ENCODE measurements around the gene IL1RAPL2.

IL1RAPL2 gene

GRCh38 chrX:105463473-105463872 is 897.5 kb downstream of the IL1RAPL2 start:
- no peak for DNase-seq (ENCODE audit: low read depth)
- TF ChIP-seq CTCF (IDR thresholded peaks at IDR 0.05; ENCODE audit: control insufficient read depth, extremely low read depth, insufficient read depth): no peak
- H3K4me3 ChIP-seq (ENCODE audit: low read depth, low read length): no peak overlapping the region

GRCh38 chrX:105464618-105465017 is 898.6 kb downstream of the IL1RAPL2 start:
- H3K4me3 ChIP-seq (ENCODE audit: low read depth, low read length): no peak overlapping the region
- TF ChIP-seq CTCF (IDR thresholded peaks at IDR 0.05; ENCODE audit: control insufficient read depth, extremely low read depth, insufficient read depth): no peak
- DNase-seq (ENCODE audit: low read depth): no peak

- TF ChIP-seq CTCF (IDR thresholded peaks at IDR 0.05; ENCODE audit: control insufficient read depth, extremely low read depth, insufficient read depth): no peak
- no peak overlapping the region for H3K4me3 ChIP-seq (ENCODE audit: low read depth, low read length)
- no peak for DNase-seq (ENCODE audit: low read depth)
These were observed 902.7 kb downstream of the IL1RAPL2 start for GRCh38 chrX:105468741-105469140.

- DNase-seq (ENCODE audit: low read depth): no peak
- no peak overlapping the region for H3K4me3 ChIP-seq (ENCODE audit: low read depth, low read length)
- no peak for TF ChIP-seq CTCF (IDR thresholded peaks at IDR 0.05; ENCODE audit: control insufficient read depth, extremely low read depth, insufficient read depth)
These were observed 905.6 kb downstream of the IL1RAPL2 start for GRCh38 chrX:105471597-105471996.

- no peak for TF ChIP-seq CTCF (IDR thresholded peaks at IDR 0.05; ENCODE audit: control insufficient read depth, extremely low read depth, insufficient read depth)
- DNase-seq (ENCODE audit: low read depth): no peak
- H3K4me3 ChIP-seq (ENCODE audit: low read depth, low read length): no peak overlapping the region
These were observed 909.8 kb downstream of the IL1RAPL2 start for GRCh38 chrX:105475801-105476200.

- no peak for DNase-seq (ENCODE audit: low read depth)
- no peak overlapping the region for H3K4me3 ChIP-seq (ENCODE audit: low read depth, low read length)
- no peak for TF ChIP-seq CTCF (IDR thresholded peaks at IDR 0.05; ENCODE audit: control insufficient read depth, extremely low read depth, insufficient read depth)
These were observed 911.4 kb downstream of the IL1RAPL2 start for GRCh38 chrX:105477351-105477750.

- DNase-seq (ENCODE audit: low read depth): no peak
- no peak overlapping the region for H3K4me3 ChIP-seq (ENCODE audit: low read depth, low read length)
- no peak for TF ChIP-seq CTCF (IDR thresholded peaks at IDR 0.05; ENCODE audit: control insufficient read depth, extremely low read depth, insufficient read depth)
These were observed 914.8 kb downstream of the IL1RAPL2 start for GRCh38 chrX:105480646-105481310.
